ENCODE data around the gene ST6GALNAC4. TPM values are rescaled to one million over a fixed set of nuclear protein-coding genes. Genes with fewer than 3 reads are reported as not detected.

The ST6GALNAC4 gene
- total RNA-seq, 2 donors from 2014 or later = 27.7 to 32.7 TPM

- intact Hi-C loops (cut with DNase I) = loop anchor here (5.0 to 10.0 kb wide), 5 partner anchors 67 to 245 kb away; partner anchors contain the start of genes CDK9 (in 2 of the 2), TOR2A (in 2 of the 2) and FPGS (in 1 of the 2)
These were observed 47.3 kb downstream of the ST6GALNAC4 start for GRCh38 chr9:127869310-127870152.

GRCh38 chr9:127868278-127868902, 48.5 kb downstream of the ST6GALNAC4 start:
- intact Hi-C loops (cut with DNase I) = loop anchor here in 1 of 2 donors (10.0 kb wide), 1 partner anchor 134 kb away; the partner anchor contains the start of gene TOR2A
- no peak for DNase-seq (ENCODE audit: low spot score)

More at GRCh38 chr9:127869310-127870152, 47.3 kb downstream of the ST6GALNAC4 start:
- DNase-seq (ENCODE audit: low spot score) = peak; percentile 98

GRCh38 chr9:127867356-127868277, 49.2 kb downstream of the ST6GALNAC4 start:
- no peak for DNase-seq (ENCODE audit: low spot score)
- intact Hi-C loops (cut with DNase I) = loop anchor here in 1 of 2 donors (2.0 to 10.0 kb wide), 2 partner anchors 41 to 133 kb away; partner anchors contain the start of gene TOR2A

- no peak for DNase-seq (ENCODE audit: low spot score)
- intact Hi-C loops (cut with DNase I) = loop anchor here in 1 of 2 donors (2.0 to 10.0 kb wide), 2 partner anchors 42 to 132 kb away; partner anchors contain the start of gene TOR2A
These were observed 50.3 kb downstream of the ST6GALNAC4 start for GRCh38 chr9:127866535-127866934.

DNA sequence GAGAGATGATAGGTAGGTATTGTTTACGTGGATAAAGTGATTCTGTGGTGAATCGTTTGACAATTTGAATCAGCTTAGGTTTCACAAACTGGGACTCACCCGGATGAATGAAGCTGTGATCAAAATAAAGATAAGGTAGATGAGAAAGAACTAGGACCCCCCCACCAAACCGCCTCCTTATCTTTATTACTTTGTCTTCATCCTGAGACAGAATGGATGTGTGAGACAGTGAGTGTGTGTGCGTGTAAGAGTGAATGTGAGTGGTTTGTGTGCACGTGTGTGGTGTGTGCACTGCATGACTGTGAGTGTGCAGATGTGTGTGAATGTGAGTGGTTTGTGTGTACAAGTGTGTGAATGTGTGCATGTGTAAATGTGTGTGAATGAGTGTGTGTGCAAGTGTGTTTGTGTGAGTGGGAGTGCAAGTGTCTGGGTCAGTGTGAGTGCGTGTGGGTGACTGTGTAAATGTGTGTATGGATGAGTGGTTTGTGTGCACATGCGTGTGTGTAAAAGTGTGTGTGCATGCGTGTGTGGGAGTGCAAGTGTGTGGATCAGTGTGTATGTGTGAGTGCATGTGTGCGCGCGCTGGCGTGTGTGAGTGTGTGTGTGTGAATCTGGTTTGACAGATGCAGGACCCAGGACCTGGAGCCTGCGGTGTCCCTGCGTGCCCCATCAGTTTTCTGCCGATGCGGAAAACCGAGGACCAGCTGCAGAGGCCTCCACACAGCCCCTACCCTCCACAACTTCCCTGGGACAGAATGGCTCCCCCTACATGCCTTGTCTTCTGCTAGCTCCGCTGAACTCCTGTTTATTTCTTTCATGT, 51.0 kb downstream of the ST6GALNAC4 start:
- DNase-seq (ENCODE audit: low spot score) = no peak
- intact Hi-C loops (cut with DNase I) = loop anchor here in 1 of 2 donors (2.0 to 10.0 kb wide), 3 partner anchors 39 to 131 kb away; partner anchors contain the start of gene TOR2A

DNA sequence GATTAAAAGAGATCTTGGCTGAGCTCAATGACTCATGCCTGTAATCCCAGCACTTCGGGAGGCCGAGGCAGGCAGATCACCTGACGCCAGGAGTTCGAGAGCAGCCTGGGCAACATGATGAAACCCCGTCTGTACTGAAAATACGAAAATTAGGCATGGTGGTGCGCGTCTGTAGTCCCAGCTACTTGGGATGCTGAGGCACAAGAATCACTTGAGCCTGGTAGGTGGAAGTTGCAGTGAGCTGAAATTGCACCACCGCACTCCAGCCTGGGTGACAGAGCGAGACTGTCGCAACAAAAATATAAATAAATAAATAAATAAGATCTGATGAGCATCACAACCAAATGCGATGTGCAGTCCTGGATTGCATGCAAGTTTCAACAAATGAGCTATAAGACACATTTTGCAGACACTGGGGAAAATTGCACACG, 53.6 kb downstream of the ST6GALNAC4 start:
- no peak for DNase-seq (ENCODE audit: low spot score)
- intact Hi-C loops (cut with DNase I) = loop anchor here in 1 of 2 donors (10.0 kb wide), 1 partner anchor 128 kb away; the partner anchor contains the start of gene TOR2A

- intact Hi-C loops (cut with DNase I) = loop anchor here in 1 of 2 donors (10.0 kb wide), 1 partner anchor 128 kb away; the partner anchor contains the start of gene TOR2A
- DNase-seq (ENCODE audit: low spot score) = peak; percentile 93
These were observed 54.5 kb downstream of the ST6GALNAC4 start for GRCh38 chr9:127862075-127863011.

DNA sequence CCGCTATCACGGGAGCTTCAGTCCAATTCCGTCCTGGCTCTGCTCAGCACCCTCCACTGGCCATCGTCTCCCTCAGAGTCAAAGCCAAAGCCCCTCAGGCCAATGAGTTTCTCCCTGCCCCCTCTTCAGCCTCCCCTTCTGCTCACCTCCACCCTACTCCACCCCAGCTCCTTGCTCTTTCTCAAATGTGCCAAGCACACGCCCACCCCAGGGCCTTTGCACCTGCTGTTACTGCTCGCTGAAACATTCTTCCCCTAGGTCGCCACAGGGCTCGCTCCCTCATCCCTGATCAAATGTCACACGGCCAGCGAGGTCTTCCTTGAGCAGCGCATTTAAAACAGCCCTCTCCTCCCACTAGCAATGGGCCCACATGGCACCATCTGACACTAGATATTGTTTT, 56.1 kb downstream of the ST6GALNAC4 start:
- no peak for DNase-seq (ENCODE audit: low spot score)
- intact Hi-C loops (cut with DNase I) = loop anchor here in 1 of 2 donors (10.0 kb wide), 1 partner anchor 126 kb away; the partner anchor contains the start of gene TOR2A

GRCh38 chr9:127860260-127860659, 56.6 kb downstream of the ST6GALNAC4 start:
- intact Hi-C loops (cut with DNase I) = loop anchor here in 1 of 2 donors (10.0 kb wide), 1 partner anchor 125 kb away; the partner anchor contains the start of gene TOR2A
- DNase-seq (ENCODE audit: low spot score) = peak; percentile 90

- intact Hi-C loops (cut with DNase I) = no loop called here
- DNase-seq (ENCODE audit: low spot score) = peak; percentile 91
These were observed 58.8 kb downstream of the ST6GALNAC4 start for GRCh38 chr9:127858041-127858512.

Small RNAs within 50 kb of the gene (microRNA-seq; reads per million reads assigned to microRNA genes)
- 0 to 0.32 reads per million in 2 donors for gene MIR4672 (ENCODE audit: borderline microRNAs expressed in 2 of 2)

Other genes starting within 250 kb of the ST6GALNAC4 start
- under 1 TPM; 0.14 TPM for gene CFAP157, start 210.1 kb downstream of the ST6GALNAC4 start, total RNA-seq
- 1 to 10 TPM; 8.7 to 9.1 TPM for gene PTRH1, start 201.4 kb downstream of the ST6GALNAC4 start, total RNA-seq
- under 1 TPM; 0.09 to 0.14 TPM for gene TTC16, start 201.0 kb downstream of the ST6GALNAC4 start, total RNA-seq
- 1 to 10 TPM; 4.9 to 8.2 TPM for gene TOR2A, start 181.7 kb downstream of the ST6GALNAC4 start, total RNA-seq
- 10 to 100 TPM; 13.7 to 18.9 TPM for gene SH2D3C, start 138.4 kb downstream of the ST6GALNAC4 start, total RNA-seq
- 10 to 100 TPM; 56.5 to 71.0 TPM for gene CDK9, start 131.0 kb downstream of the ST6GALNAC4 start, total RNA-seq
- gene FPGS, start 114.2 kb downstream of the ST6GALNAC4 start, total RNA-seq = 10 to 100 TPM; 35.5 to 55.1 TPM
- 100 to 1,000 TPM; 189 to 217 TPM for gene ENG, start 62.4 kb downstream of the ST6GALNAC4 start, total RNA-seq
- 10 to 100 TPM; 65.7 to 67.0 TPM for gene AK1, start 39.4 kb downstream of the ST6GALNAC4 start, total RNA-seq
- 100 to 1,000 TPM in 1 of 2 donors, 10 to 100 TPM in 1; 74.8 to 102 TPM for gene ST6GALNAC6, start 17.4 kb downstream of the ST6GALNAC4 start, total RNA-seq
- gene PIP5KL1, start 13.7 kb upstream of the ST6GALNAC4 start, total RNA-seq = 1 to 10 TPM; 1.2 to 1.3 TPM
- gene DPM2, start 20.8 kb upstream of the ST6GALNAC4 start, total RNA-seq = 10 to 100 TPM; 22.8 to 23.6 TPM
- gene EEIG1, start 63.9 kb upstream of the ST6GALNAC4 start, total RNA-seq = 10 to 100 TPM; 54.3 to 56.9 TPM
- gene NAIF1, start 150.3 kb upstream of the ST6GALNAC4 start, total RNA-seq = 1 to 10 TPM; 6.0 to 7.1 TPM
- 10 to 100 TPM; 22.9 to 35.2 TPM for gene SLC25A25, start 151.2 kb upstream of the ST6GALNAC4 start, total RNA-seq
- 10 to 100 TPM; 38.6 to 38.9 TPM for gene PTGES2, start 210.7 kb upstream of the ST6GALNAC4 start, total RNA-seq
- gene LCN2, start 232.4 kb upstream of the ST6GALNAC4 start, total RNA-seq = under 1 TPM; 0.67 to 0.69 TPM
- gene BBLN, start 243.2 kb upstream of the ST6GALNAC4 start, total RNA-seq = 10 to 100 TPM; 41.9 to 49.1 TPM